ENCODE data around the gene OR10G3. TPM values are rescaled to one million over a fixed set of nuclear protein-coding genes. Genes with fewer than 3 reads are reported as not detected.

Gene OR10G3
- total and polyA plus RNA-seq, 2 of the 4 experiments (the other 2 are of a cell fraction), result not detected

DNA sequence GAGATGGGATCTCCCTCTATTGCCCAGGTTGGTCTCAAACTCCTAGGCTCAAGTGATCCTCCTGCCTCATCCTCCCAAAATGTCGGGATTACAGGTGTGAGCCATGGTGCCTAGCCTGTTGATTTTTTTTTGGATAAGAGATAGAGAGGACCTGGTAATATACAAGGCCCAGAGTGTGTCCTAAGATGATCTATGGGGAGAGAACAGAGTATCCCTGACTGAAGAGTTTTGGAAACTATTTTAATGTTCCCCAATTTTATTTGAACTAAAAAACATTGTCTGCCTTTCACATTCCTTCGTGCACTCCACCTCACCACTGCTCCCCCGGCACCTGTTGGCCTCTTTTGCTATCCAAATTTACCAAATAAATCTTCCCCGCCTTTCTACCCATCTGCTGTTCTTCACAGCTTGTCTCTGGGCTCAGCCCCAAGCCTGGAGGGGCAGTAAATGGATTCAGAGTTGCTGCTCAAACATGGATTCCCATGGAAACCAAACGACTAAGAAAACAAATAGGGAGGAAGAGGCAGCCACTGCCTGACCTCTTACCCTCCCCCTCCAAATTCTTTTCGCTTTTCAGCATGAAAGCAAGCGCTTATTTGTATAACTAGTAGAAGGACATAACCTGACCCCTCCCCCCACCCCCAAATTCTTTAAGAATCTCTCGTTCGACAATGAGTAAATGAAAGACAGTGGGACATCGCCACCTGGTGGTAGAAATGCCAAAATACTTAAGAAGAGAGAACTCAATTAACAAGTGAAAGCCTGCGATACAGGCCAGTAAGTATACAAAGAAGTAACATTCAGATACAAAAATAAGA is 22.6 kb downstream of the OR10G3 start:
- Histone ChIP-seq H3K4me1 (ENCODE audit: control insufficient read depth, insufficient read depth, low read length) (no peaks in the 10 kb centered on the region), H4K91ac (ENCODE audit: insufficient read depth, low read depth, low read length) (no peak overlapping the region), H4K8ac (ENCODE audit: low read depth in 2 of 2, low read length in 2 of 2) (no peak overlapping the region), H3K79me1 (ENCODE audit: low read depth in 1 of 2, low read length in 2 of 2) (no peaks in the 10 kb centered on the region), H2BK20ac (ENCODE audit: low read depth, low read length) (no peak overlapping the region), H3K56ac (ENCODE audit: extremely low read depth, insufficient read depth, low read length) (no peak overlapping the region), H3K18ac (ENCODE audit: low read depth, low read length) (no peak overlapping the region), H3K9ac (ENCODE audit: low read depth, low read length) (no peak overlapping the region; the same call in 1 of the 2 replicates), H3K36me3 (ENCODE audit: control insufficient read depth, insufficient read depth, low read length) (no peaks in the 10 kb centered on the region), H2AK5ac (ENCODE audit: low read depth, low read length) (no peak overlapping the region), H2BK120ac (ENCODE audit: low read depth, low read length) (no peak overlapping the region), H2AK9ac (replicated peaks; ENCODE audit: low read depth, low read length, poor library complexity) (no peak overlapping the region), H3K4me2 (ENCODE audit: low read depth, low read length) (peak overlapping the region; percentile 70), H3K9me1 (ENCODE audit: insufficient read depth, low read length) (no peaks in the 10 kb centered on the region), H3K4ac (ENCODE audit: low read depth, low read length) (no peak overlapping the region), H3K9me3 (ENCODE audit: control insufficient read depth, insufficient read depth, low read length) (no peaks in the 10 kb centered on the region), H4K5ac (ENCODE audit: low read depth, low read length) (no peak overlapping the region; the same call in 1 of the 2 replicates), H3K23ac (ENCODE audit: low read depth, low read length) (no peak overlapping the region), H2BK5ac (ENCODE audit: low read depth, low read length, poor library complexity, severe bottlenecking) (no peak overlapping the region), H4K20me1 (ENCODE audit: insufficient read depth, low read length) (no peaks in the 10 kb centered on the region), H3K4me3 (ENCODE audit: insufficient read depth, low read depth, low read length) (peak overlapping the region; percentile 17; the same call in 1 of the 2 replicates), H2AFZ (replicated peaks; ENCODE audit: low read length, poor library complexity) (peak overlapping the region; percentile 73), H3K27me3 (ENCODE audit: control insufficient read depth, insufficient read depth, low read length) (no peaks in the 10 kb centered on the region), H2BK15ac (ENCODE audit: low read depth, low read length) (no peak overlapping the region), H3K14ac (replicated peaks; ENCODE audit: low read depth, low read length) (no peak overlapping the region), H3K27ac (ENCODE audit: insufficient read depth, low read length) (no peak overlapping the region)
- WGBS, 2 experiments (ENCODE audit: extremely low coverage in 2 of 2, insufficient read length in 1 of 2), result no CpG with 5 or more reads among the region's 11 CpGs
- BruUV-seq (replicated peaks), result no TSS peak
- intact Hi-C loops (cut with micrococcal nuclease) (loop anchor here (1.0 to 10.0 kb wide), 6 partner anchors 45 to 312 kb away; partner anchors contain the start of genes CHD8, METTL3 and TOX4), in situ Hi-C loops (cut with MboI; ENCODE audit: low sequenced_read_pairs) (no loop called here), dilution Hi-C loops (cut with HindIII; ENCODE audit: low sequenced_read_pairs, unreplicated experiment) (no loop called here)
- ATAC-seq (ENCODE audit: low read depth) (peak; percentile 92), DNase-seq (peak; percentile 85)
- ChIA-PET POLR2A (ENCODE audit: unreplicated experiment) (no interaction called here), CTCF (interaction anchor here (0.6 to 1.4 kb wide), 3 partner anchors 31 to 174 kb away, joined by 3 to 8 read pairs (median 4); partner anchors contain the start of gene SALL2)
- no peak for TF ChIP-seq MAZ (IDR thresholded peaks at IDR 0.05; ENCODE audit: borderline replicate concordance, low read depth, low read length)
- TF ChIP-seq, protein P1, sequence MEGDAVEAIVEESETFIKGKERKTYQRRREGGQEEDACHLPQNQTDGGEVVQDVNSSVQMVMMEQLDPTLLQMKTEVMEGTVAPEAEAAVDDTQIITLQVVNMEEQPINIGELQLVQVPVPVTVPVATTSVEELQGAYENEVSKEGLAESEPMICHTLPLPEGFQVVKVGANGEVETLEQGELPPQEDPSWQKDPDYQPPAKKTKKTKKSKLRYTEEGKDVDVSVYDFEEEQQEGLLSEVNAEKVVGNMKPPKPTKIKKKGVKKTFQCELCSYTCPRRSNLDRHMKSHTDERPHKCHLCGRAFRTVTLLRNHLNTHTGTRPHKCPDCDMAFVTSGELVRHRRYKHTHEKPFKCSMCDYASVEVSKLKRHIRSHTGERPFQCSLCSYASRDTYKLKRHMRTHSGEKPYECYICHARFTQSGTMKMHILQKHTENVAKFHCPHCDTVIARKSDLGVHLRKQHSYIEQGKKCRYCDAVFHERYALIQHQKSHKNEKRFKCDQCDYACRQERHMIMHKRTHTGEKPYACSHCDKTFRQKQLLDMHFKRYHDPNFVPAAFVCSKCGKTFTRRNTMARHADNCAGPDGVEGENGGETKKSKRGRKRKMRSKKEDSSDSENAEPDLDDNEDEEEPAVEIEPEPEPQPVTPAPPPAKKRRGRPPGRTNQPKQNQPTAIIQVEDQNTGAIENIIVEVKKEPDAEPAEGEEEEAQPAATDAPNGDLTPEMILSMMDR (conservative IDR thresholded peaks at IDR 0.05; ENCODE audit: low read depth, low read length), result peak; percentile 80
- TF ChIP-seq, protein P2, sequence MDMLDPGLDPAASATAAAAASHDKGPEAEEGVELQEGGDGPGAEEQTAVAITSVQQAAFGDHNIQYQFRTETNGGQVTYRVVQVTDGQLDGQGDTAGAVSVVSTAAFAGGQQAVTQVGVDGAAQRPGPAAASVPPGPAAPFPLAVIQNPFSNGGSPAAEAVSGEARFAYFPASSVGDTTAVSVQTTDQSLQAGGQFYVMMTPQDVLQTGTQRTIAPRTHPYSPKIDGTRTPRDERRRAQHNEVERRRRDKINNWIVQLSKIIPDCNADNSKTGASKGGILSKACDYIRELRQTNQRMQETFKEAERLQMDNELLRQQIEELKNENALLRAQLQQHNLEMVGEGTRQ (IDR thresholded peaks at IDR 0.05; ENCODE audit: low read depth, low read length), result no peak
- TF ChIP-seq MAFK (IDR thresholded peaks at IDR 0.05; ENCODE audit: low read depth, low read length), result no peak
- TF ChIP-seq RCOR1 (IDR thresholded peaks at IDR 0.05; ENCODE audit: insufficient replicate concordance, low read length), result no peak
- TF ChIP-seq CHD1 (IDR thresholded peaks at IDR 0.05; ENCODE audit: low read depth, low read length), result 0 out of 2 replicates have a peak, but pooled peaks have one; percentile 44
- peak; percentile 68 for TF ChIP-seq SMC3 (IDR thresholded peaks at IDR 0.05; ENCODE audit: low read depth, low read length)
- no peak for TF ChIP-seq NFE2L2 (IDR thresholded peaks at IDR 0.05; ENCODE audit: low read depth, low read length)
- no peak for TF ChIP-seq BHLHE40 (IDR thresholded peaks at IDR 0.05; ENCODE audit: low read depth, low read length)
- TF ChIP-seq MXI1 (IDR thresholded peaks at IDR 0.05; ENCODE audit: borderline replicate concordance, low read depth, low read length), result no peak
- TF ChIP-seq POLR2A (IDR thresholded peaks at IDR 0.05; ENCODE audit: low read depth, low read length), result no peak
- TF ChIP-seq, protein P3, sequence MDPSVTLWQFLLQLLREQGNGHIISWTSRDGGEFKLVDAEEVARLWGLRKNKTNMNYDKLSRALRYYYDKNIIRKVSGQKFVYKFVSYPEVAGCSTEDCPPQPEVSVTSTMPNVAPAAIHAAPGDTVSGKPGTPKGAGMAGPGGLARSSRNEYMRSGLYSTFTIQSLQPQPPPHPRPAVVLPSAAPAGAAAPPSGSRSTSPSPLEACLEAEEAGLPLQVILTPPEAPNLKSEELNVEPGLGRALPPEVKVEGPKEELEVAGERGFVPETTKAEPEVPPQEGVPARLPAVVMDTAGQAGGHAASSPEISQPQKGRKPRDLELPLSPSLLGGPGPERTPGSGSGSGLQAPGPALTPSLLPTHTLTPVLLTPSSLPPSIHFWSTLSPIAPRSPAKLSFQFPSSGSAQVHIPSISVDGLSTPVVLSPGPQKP (IDR thresholded peaks at IDR 0.05; ENCODE audit: borderline replicate concordance, low read depth, low read length), result no peak
- no peak for TF ChIP-seq RFX5 (IDR thresholded peaks at IDR 0.05; ENCODE audit: low read depth, low read length)
- no peak for TF ChIP-seq FOS (IDR thresholded peaks at IDR 0.05; ENCODE audit: low read depth, low read length)
